Cardiac fibroblast (primary cell): ENCODE measurements around the gene PRKAG3.

Experiments used
- DNase-seq, 2 donors: peaks; one replicate each; pipeline versions ENCODE4 v3.0.0 to v3.0.0-alpha.2; 2010; ENCODE audit warnings: low read depth in 2 of 2
- H3K4me3 ChIP-seq, 2 donors: replicated peaks in 1 of 2; 1 replicate in 1 of 2; 2 replicates in 1 of 2; pipeline ENCODE4 v1.5.1; 2011; ENCODE audit warnings: low read depth in 2 of 2, low read length in 2 of 2, mild to moderate bottlenecking in 2 of 2, moderate library complexity in 1 of 2
- TF ChIP-seq, protein P1 (sequence below): IDR thresholded peaks from one replicate; pipeline ENCODE4 v1.5.1; 2011; ENCODE audit warnings: low read depth, mild to moderate bottlenecking, low read length, inconsistent platforms

Gene PRKAG3

GRCh38 chr2:218863021-218863520, 31.5 kb upstream of the PRKAG3 start:
- DNase-seq = no peak
- TF ChIP-seq, protein P1, sequence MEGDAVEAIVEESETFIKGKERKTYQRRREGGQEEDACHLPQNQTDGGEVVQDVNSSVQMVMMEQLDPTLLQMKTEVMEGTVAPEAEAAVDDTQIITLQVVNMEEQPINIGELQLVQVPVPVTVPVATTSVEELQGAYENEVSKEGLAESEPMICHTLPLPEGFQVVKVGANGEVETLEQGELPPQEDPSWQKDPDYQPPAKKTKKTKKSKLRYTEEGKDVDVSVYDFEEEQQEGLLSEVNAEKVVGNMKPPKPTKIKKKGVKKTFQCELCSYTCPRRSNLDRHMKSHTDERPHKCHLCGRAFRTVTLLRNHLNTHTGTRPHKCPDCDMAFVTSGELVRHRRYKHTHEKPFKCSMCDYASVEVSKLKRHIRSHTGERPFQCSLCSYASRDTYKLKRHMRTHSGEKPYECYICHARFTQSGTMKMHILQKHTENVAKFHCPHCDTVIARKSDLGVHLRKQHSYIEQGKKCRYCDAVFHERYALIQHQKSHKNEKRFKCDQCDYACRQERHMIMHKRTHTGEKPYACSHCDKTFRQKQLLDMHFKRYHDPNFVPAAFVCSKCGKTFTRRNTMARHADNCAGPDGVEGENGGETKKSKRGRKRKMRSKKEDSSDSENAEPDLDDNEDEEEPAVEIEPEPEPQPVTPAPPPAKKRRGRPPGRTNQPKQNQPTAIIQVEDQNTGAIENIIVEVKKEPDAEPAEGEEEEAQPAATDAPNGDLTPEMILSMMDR = no peak
- no peak overlapping the region for H3K4me3 ChIP-seq

GRCh38 chr2:218861645-218862318, 30.2 kb upstream of the PRKAG3 start:
- TF ChIP-seq, protein P1 = no peak
- H3K4me3 ChIP-seq = no peak overlapping the region
- DNase-seq = no peak

DNA sequence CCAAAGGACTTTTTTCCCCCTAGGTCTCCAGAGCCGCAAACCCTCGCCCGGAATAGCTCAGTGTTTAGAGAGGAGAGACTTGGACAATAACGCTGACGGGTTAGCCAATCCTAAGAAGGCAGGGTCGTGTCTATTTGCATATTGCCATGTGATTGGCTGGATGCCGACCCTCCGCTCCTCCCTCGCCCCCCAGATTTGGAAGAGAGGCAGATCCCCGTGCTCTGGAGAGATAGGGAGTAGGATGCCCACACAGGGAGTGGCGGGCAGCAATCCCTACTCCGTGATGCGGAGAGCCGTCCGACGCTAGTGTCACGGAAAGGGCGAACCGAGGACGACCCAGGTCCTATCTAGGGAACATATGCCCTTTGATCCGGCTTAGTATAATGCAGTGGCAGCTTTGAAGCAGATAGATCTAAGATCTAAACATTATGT, 29.4 kb upstream of the PRKAG3 start:
- TF ChIP-seq, protein P1 = no peak
- H3K4me3 ChIP-seq = no peak overlapping the region
- peak; percentile 15 to 70 for DNase-seq

DNA sequence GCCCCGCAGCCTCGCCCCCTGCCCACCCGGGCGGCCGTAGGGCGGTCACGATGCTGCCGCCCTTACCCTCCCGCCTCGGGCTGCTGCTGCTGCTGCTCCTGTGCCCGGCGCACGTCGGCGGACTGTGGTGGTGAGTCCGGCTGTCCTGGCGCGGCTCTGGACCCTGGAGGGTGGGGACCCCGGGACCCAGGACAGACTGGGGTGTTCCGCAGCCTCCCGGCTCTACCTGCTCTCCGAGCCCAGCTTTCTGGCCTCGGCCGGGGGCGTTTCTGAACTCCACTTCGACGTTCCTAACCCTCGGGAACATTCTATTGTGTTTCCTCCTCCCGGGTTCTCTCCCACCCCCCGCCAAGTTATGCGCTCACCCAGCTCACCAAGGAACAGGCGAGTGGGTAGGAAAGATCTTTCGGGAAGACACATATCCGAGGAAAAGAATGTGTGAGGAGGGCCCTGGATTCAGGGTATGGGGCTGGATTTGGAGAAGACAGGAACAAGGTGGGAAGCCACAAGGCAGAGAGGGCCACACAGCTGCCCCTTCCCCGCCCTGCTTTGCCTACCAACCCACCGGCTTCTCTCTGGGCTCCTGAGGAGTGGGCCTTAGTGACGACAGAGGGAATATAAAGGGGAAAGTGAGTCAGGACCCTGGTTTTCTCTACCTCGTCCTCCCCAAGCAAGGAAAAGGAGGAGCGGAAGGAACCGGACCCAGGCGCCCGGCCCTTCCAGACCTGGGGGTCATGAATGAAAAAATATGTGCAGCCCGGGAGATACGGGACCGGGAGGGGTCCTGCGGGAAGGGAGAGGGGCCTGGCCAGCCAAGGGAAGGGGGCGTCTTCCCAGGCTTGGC, 28.6 kb upstream of the PRKAG3 start:
- TF ChIP-seq, protein P1 = no peak
- no peak overlapping the region for H3K4me3 ChIP-seq
- DNase-seq = no peak

DNA sequence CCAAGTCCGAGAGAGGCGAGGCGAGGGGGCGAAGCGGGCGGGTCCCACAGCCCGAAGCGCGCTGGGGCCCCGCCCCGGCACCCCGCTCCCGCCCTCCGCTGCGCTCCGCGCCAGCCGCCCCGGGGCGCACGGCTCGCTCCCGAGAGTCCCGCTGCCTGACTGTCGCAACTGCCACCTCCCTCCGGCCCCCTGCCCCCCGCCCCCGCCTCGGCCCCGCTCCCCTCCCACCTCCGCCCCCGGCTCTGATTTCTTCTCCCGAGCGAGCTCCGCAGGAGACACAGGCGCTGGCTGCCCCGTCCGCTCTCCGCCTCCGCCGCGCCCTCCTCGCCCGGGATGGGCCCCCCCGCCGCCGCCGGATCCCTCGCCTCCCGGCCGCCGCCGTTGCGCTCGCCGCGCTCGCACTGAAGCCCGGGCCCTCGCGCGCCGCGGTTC, 28.0 kb upstream of the PRKAG3 start, which contains the start of gene WNT6:
Gene WNT6, plus strand, starts transcription at position 250 of the 432 bp plus-strand sequence. CDS start 233 bp downstream, outside the sequence.
- TF ChIP-seq, protein P1 = no peak
- DNase-seq = no peak
- H3K4me3 ChIP-seq = no peak within 1 kb of the TSS

GRCh38 chr2:218858671-218859555, 27.3 kb upstream of the PRKAG3 start:
- TF ChIP-seq, protein P1 = no peak
- DNase-seq = no peak
- no peak overlapping the region for H3K4me3 ChIP-seq
